ENCODE data around the gene GLS.
"Not testable (repeated sequence)": the region's sequence is repeated elsewhere in the genome, so short reads cannot be mapped to it uniquely, and the experiment has no call there.

DNA sequence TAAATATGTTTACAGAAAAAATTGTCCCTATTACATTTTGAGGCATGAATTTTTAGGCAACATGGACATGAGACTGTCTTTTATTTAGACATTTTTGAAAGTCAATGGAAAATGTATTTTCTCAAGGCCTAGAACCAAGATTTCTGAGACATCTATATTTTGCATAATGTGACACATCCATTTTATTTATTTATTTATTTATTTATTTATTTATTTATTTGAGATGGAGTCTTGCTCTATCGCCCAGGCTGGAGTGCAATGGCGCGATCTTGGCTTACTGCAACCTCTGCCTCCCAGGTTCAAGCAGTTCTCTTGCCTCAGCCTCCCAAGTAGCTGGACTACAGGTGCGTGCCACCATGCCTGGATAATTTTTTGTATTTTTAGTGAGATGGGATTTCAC, 27.6 kb upstream of the GLS start:
- TF ChIP-seq CTCF, POLR2A (IDR thresholded peaks at IDR 0.05): not testable (repeated sequence)

Measured in heart left ventricle (tissue), 13 donors.